Inferior parietal cortex (tissue), 1 donor: Measurements from ENCODE around the gene IFT20.
"Not testable (repeated sequence)": the region's sequence is repeated elsewhere in the genome, so short reads cannot be mapped to it uniquely, and the experiment has no call there.

ENCODE experiments used
- DNase-seq: peaks from one replicate; pipeline ENCODE4 v3.0.0-alpha.2; 2016; ENCODE audit errors: extremely low spot score

Gene IFT20

GRCh38 chr17:28315846-28316705, 19.2 kb downstream of the IFT20 start:
- no peak for DNase-seq

- no peak for DNase-seq
These were observed 21.4 kb downstream of the IFT20 start for GRCh38 chr17:28313841-28314240.

GRCh38 chr17:28306954-28307401, 28.3 kb downstream of the IFT20 start:
- DNase-seq = no peak

GRCh38 chr17:28298449-28298848, 36.8 kb downstream of the IFT20 start:
- DNase-seq = no peak

- DNase-seq = no peak
These were observed 39.3 kb downstream of the IFT20 start for GRCh38 chr17:28295677-28296578.

- DNase-seq = no peak
These were observed 41.3 kb downstream of the IFT20 start for GRCh38 chr17:28293994-28294393.

GRCh38 chr17:28292878-28293277, 42.4 kb downstream of the IFT20 start:
- DNase-seq = not testable (repeated sequence)

GRCh38 chr17:28291780-28292330, 43.4 kb downstream of the IFT20 start:
- DNase-seq = no peak

GRCh38 chr17:28290703-28291102, 44.6 kb downstream of the IFT20 start:
- no peak for DNase-seq

- DNase-seq = no peak
These were observed 49.3 kb downstream of the IFT20 start for GRCh38 chr17:28285965-28286364.

GRCh38 chr17:28282596-28282995, 52.7 kb downstream of the IFT20 start:
- no peak for DNase-seq

GRCh38 chr17:28280826-28281225, 54.4 kb downstream of the IFT20 start:
- DNase-seq = no peak

- DNase-seq = no peak
These were observed 55.9 kb downstream of the IFT20 start for GRCh38 chr17:28279411-28279810.
